GM12891 (cell line): Measurements from ENCODE around the gene TBX3.

ENCODE experiments used
- PAX5 ChIP-seq: IDR thresholded peaks from 2 replicates; pipeline ENCODE4 v1.6.1; 2011; ENCODE audit warnings: low read length, moderate library complexity, mild to moderate bottlenecking; ENCODE audit not compliant: insufficient read depth, severe bottlenecking
- POLR2A ChIP-seq: IDR thresholded peaks from 2 replicates; pipeline ENCODE4 v1.6.1; 2011; ENCODE audit warnings: low read depth, low read length, control low read depth
- POLR2AphosphoS5 ChIP-seq: IDR thresholded peaks from 2 replicates; pipeline ENCODE4 v1.6.1; 2011; ENCODE audit warnings: low read depth, low read length, control low read depth
- POU2F2 ChIP-seq: IDR thresholded peaks from 2 replicates; pipeline ENCODE4 v1.6.1; 2011; ENCODE audit warnings: low read depth, mild to moderate bottlenecking, control low read depth, low read length, moderate library complexity
- SPI1 ChIP-seq: IDR thresholded peaks from 2 replicates; pipeline ENCODE4 v1.6.1; 2011; ENCODE audit warnings: low read depth, low read length, control low read depth
- TAF1 ChIP-seq: IDR thresholded peaks from 2 replicates; pipeline ENCODE4 v1.6.1; 2011; ENCODE audit warnings: low read depth, low read length, control low read depth

DNA sequence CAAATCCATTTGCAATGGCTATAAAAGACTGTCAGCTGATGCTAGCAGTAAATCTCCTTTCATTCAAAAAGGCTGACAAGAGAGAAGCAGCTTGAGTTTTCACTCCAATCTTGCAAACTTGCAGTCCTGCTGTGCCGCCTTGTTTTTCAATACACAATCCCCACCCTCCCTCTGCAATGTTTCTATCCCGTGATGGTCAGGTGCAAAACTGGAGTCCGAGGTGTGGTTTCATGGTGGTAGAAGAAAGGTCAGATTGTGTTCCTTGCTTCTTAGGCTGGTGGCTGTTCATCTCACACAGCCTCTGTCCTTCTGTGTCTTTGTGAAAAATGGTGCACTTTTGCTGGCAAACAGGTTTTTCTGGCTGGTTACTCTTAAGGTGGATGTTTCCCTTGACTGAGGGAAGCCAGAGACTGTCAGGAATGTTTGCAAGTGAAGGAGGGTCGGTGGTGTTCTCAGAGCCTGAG, 27.7 kb upstream of the TBX3 start:
- TF ChIP-seq POLR2A (no peak), POU2F2 (no peak), TAF1 (no peak), POLR2AphosphoS5 (no peak), PAX5 (no peak), SPI1 (no peak)
